Liver (tissue), 9 donors: Measurements from ENCODE around the gene CHRNA5. TPM values are rescaled to one million over a fixed set of nuclear protein-coding genes. Genes with fewer than 3 reads are reported as not detected.

Experiments
- DNase-seq: peaks from one replicate; pipeline ENCODE4 v3.0.0-alpha.2; 2017; ENCODE audit warnings: low spot score
- H3K27ac ChIP-seq, 2 donors: one replicate each; pipeline ENCODE4 v1.7.0; 2013; ENCODE audit warnings: inconsistent platforms in 2 of 2, low read length in 2 of 2, control low read depth in 1 of 2, low read depth in 1 of 2, mild to moderate bottlenecking in 1 of 2
- H3K27me3 ChIP-seq, 4 donors: one replicate each; pipeline versions ENCODE4 v1.6.1 to v1.7.0; 2013; ENCODE audit warnings: low read length in 3 of 4, inconsistent platforms in 1 of 4, mild to moderate bottlenecking in 1 of 4, moderate library complexity in 1 of 4; ENCODE audit not compliant: control insufficient read depth in 4 of 4, insufficient read depth in 4 of 4
- H3K36me3 ChIP-seq, 4 donors: one replicate each; pipeline versions ENCODE4 v1.6.1 to v1.7.0; 2013; ENCODE audit warnings: low read length in 3 of 4, mild to moderate bottlenecking in 3 of 4, low read depth in 1 of 4, moderate library complexity in 1 of 4; ENCODE audit not compliant: control insufficient read depth in 4 of 4, insufficient read depth in 3 of 4
- H3K4me1 ChIP-seq, 4 donors: one replicate each; pipeline versions ENCODE4 v1.6.1 to v1.7.0; 2013; ENCODE audit warnings: low read length in 3 of 4, mild to moderate bottlenecking in 3 of 4, moderate library complexity in 1 of 4; ENCODE audit not compliant: control insufficient read depth in 4 of 4, insufficient read depth in 4 of 4
- H3K4me3 ChIP-seq, 3 donors: one replicate each; pipeline versions ENCODE4 v1.6.1 to v1.7.0; 2013; ENCODE audit warnings: low read length in 3 of 3, control low read depth in 1 of 3, low read depth in 1 of 3, mild to moderate bottlenecking in 1 of 3
- H3K9ac ChIP-seq, 2 donors: one replicate each; pipeline ENCODE4 v1.7.0; 2013; ENCODE audit warnings: low read length in 2 of 2, mild to moderate bottlenecking in 2 of 2, moderate library complexity in 2 of 2, control low read depth in 1 of 2, low read depth in 1 of 2
- H3K9me3 ChIP-seq, 4 donors: one replicate each; pipeline versions ENCODE4 v1.6.1 to v1.7.0; 2013; ENCODE audit warnings: low read length in 3 of 4; ENCODE audit not compliant: control insufficient read depth in 4 of 4
- ATF3 ChIP-seq: IDR thresholded peaks from 2 replicates; pipeline ENCODE4 v1.6.1; 2016; ENCODE audit warnings: antibody characterized with exemption
- CTCF ChIP-seq: fragments of 150-350 bp; IDR thresholded peaks from 2 replicates; pipeline ENCODE4 v1.5.1; 2017; ENCODE audit warnings: improper control_type of control experiment, low read depth, low read length; ENCODE audit not compliant: missing input control
- EGR1 ChIP-seq, 2 donors: IDR thresholded peaks; 2 replicates each; pipeline ENCODE4 v1.6.1; 2016 to 2018; ENCODE audit warnings: antibody characterized with exemption in 2 of 2, low read depth in 2 of 2
- FOXA1 ChIP-seq: IDR thresholded peaks from 2 replicates; pipeline ENCODE4 v1.6.1; 2016; ENCODE audit warnings: antibody characterized with exemption
- GABPA ChIP-seq, 2 donors: IDR thresholded peaks in 1 of 2; conservative IDR thresholded peaks in 1 of 2; 2 replicates each; pipeline ENCODE4 v1.6.1; 2016; ENCODE audit warnings: antibody characterized with exemption in 2 of 2, mild to moderate bottlenecking in 1 of 2, moderate library complexity in 1 of 2
- HNF4G ChIP-seq: IDR thresholded peaks from 2 replicates; pipeline ENCODE4 v1.6.1; 2016; ENCODE audit warnings: antibody characterized with exemption
- MAX ChIP-seq: IDR thresholded peaks from 2 replicates; pipeline ENCODE4 v1.6.1; 2016; ENCODE audit warnings: antibody characterized with exemption
- NR2F2 ChIP-seq: IDR thresholded peaks from 2 replicates; pipeline ENCODE4 v1.6.1; 2016; ENCODE audit warnings: antibody characterized with exemption
- RAD21 ChIP-seq, 2 donors: IDR thresholded peaks; 2 replicates each; pipeline ENCODE4 v1.6.1; 2016; ENCODE audit warnings: antibody characterized with exemption in 2 of 2, mild to moderate bottlenecking in 2 of 2
- RXRA ChIP-seq, 2 donors: IDR thresholded peaks; 2 replicates each; pipeline ENCODE4 v1.6.1; 2017 to 2018; ENCODE audit warnings: antibody characterized with exemption in 2 of 2, mild to moderate bottlenecking in 1 of 2
- SP1 ChIP-seq: IDR thresholded peaks from 2 replicates; pipeline ENCODE4 v1.6.1; 2018; ENCODE audit warnings: antibody characterized with exemption, mild to moderate bottlenecking
- YY1 ChIP-seq: IDR thresholded peaks from 2 replicates; pipeline ENCODE4 v1.6.1; 2016; ENCODE audit warnings: antibody characterized with exemption, mild to moderate bottlenecking
- ZBTB33 ChIP-seq: IDR thresholded peaks from 2 replicates; pipeline ENCODE4 v1.6.1; 2016; ENCODE audit warnings: antibody characterized with exemption
- WGBS: extraction: QIAGEN DNeasy Blood & Tissue Kit; methylation state at CpG from one replicate; pipeline ENCODE4 v1.1.7; 2013; 5-methylcytosine and 5-hydroxymethylcytosine counted together
- polyA plus RNA-seq, 2 donors: library from polyadenylated mRNA; stranded (reverse) in 1 of 2; unstranded in 1 of 2; fragments of 200-250 nt in 1 of 2; fragments of >200 nt in 1 of 2; fragmentation: Nextera tagmentation in 1 of 2; extraction: Ambion mirVana in 1 of 2; gene quantifications; one replicate each; pipeline versions ENCODE4 v1.2.1 to v1.2.3, GENCODE V29; 2013 to 2015
- total RNA-seq, 2 donors: library from RNA; depleted of rRNA; stranded (reverse); fragments of >200 nt; gene quantifications; one replicate each; pipeline ENCODE4 v1.2.3, GENCODE V29; 2014
- donor health status: healthy.
- donor health status: healthy.
- donor health status: healthy.
- donor health status: healthy.
- donor health status: healthy.

Gene CHRNA5
- total and polyA plus RNA-seq, 4 donors = 0.17 to 0.56 (median 0.36) TPM

- TF ChIP-seq CTCF (no peak), MAX (no peak)
Measured at GRCh38 chr15:78641102-78641748, 75.9 kb downstream of the CHRNA5 start, which contains the start of gene CHRNB4 (continued).

- no peak for DNase-seq
- no peak overlapping the region for H3K27ac ChIP-seq
- WGBS = 80% methylated on average over 11 of the region's 11 CpGs
Measured at GRCh38 chr15:78641749-78642275, 76.5 kb downstream of the CHRNA5 start.

GRCh38 chr15:78642331-78642730, 77.0 kb downstream of the CHRNA5 start:
- H3K27ac ChIP-seq = no peak overlapping the region
- no peaks in the 10 kb centered on the region for H3K36me3 ChIP-seq
- no peak for DNase-seq
- H3K4me1 ChIP-seq = peaks cover 0 to 11% (median 6%) of the 10 kb centered on the region in 4 donors
- no peaks in the 10 kb centered on the region for H3K9me3 ChIP-seq
- H3K27me3 ChIP-seq = peaks cover 0 to 2% (median 0%) of the 10 kb centered on the region in 4 donors
- H3K9ac ChIP-seq = no peak overlapping the region
- no peak overlapping the region for H3K4me3 ChIP-seq
- 85% methylated on average over 5 of the region's 5 CpGs for WGBS
- TF ChIP-seq SP1 (no peak), RAD21 (IDR thresholded peaks at IDR 0.05) (no peak), YY1 (no peak), CTCF (no peak), NR2F2 (no peak), RXRA (IDR thresholded peaks at IDR 0.05) (no peak), EGR1 (IDR thresholded peaks at IDR 0.05; ENCODE audit: low read depth in 2 of 2) (no peak), MAX (no peak), GABPA (IDR thresholded peaks at IDR 0.05 in 1 of 2, conservative IDR thresholded peaks at IDR 0.05 in 1 of 2) (no peak), HNF4G (no peak), FOXA1 (no peak), ATF3 (no peak)

More at GRCh38 chr15:78641749-78642275, 76.5 kb downstream of the CHRNA5 start:
- Histone ChIP-seq H3K9ac (no peak overlapping the region), H3K36me3 (no peaks in the 10 kb centered on the region), H3K9me3 (no peaks in the 10 kb centered on the region), H3K4me3 (no peak overlapping the region), H3K4me1 (peaks cover 0 to 11% (median 6%) of the 10 kb centered on the region in 4 donors), H3K27me3 (peaks cover 0 to 2% (median 0%) of the 10 kb centered on the region in 4 donors)
- TF ChIP-seq MAX (no peak), EGR1 (IDR thresholded peaks at IDR 0.05; ENCODE audit: low read depth in 2 of 2) (no peak), ZBTB33 (no peak), SP1 (no peak), YY1 (no peak), NR2F2 (no peak), ATF3 (no peak), RAD21 (IDR thresholded peaks at IDR 0.05) (no peak), GABPA (IDR thresholded peaks at IDR 0.05 in 1 of 2, conservative IDR thresholded peaks at IDR 0.05 in 1 of 2) (no peak)
